Astrocyte (in vitro differentiated cells and primary cell): ENCODE data around the gene CACNA1C. TPM values are rescaled to one million over a fixed set of nuclear protein-coding genes. Genes with fewer than 3 reads are reported as not detected.

Experiments used
- DNase-seq: peaks from one replicate; pipeline ENCODE4 v3.0.0-alpha.2; 2010; ENCODE audit warnings: low read depth
- FAIRE-seq: peaks from 2 replicates; lab custom pipeline; 2011; peaks lifted over from hg19 to GRCh38; lab: Jason Lieb, UNC
- H2AFZ ChIP-seq: 2 replicates; pipeline ENCODE4 v1.6.0; 2012; ENCODE audit warnings: low read depth, low read length, inconsistent platforms
- H3K27ac ChIP-seq: 2 replicates; pipeline ENCODE4 v1.5.1; 2011; ENCODE audit warnings: low read depth, low read length, inconsistent platforms
- H3K27me3 ChIP-seq: 2 replicates; pipeline ENCODE4 v1.6.0; 2011; ENCODE audit warnings: low read length, inconsistent platforms; ENCODE audit not compliant: insufficient read depth
- H3K36me3 ChIP-seq: 2 replicates; pipeline ENCODE4 v1.5.1; 2011; ENCODE audit warnings: low read length, inconsistent platforms; ENCODE audit not compliant: insufficient read depth
- H3K4me1 ChIP-seq: 2 replicates; pipeline ENCODE4 v1.5.1; 2011; ENCODE audit warnings: low read length, inconsistent platforms; ENCODE audit not compliant: insufficient read depth
- H3K4me2 ChIP-seq: 2 replicates; pipeline ENCODE4 v1.6.0; 2012; ENCODE audit warnings: low read length, inconsistent platforms
- H3K4me3 ChIP-seq: 2 replicates; pipeline ENCODE4 v1.5.1; 2011; ENCODE audit warnings: low read depth, mild to moderate bottlenecking, low read length, inconsistent platforms; ENCODE audit not compliant: insufficient read depth
- H3K79me2 ChIP-seq: 2 replicates; pipeline ENCODE4 v1.6.0; 2012; ENCODE audit warnings: mild to moderate bottlenecking, low read length, inconsistent platforms; ENCODE audit not compliant: insufficient read depth
- H3K9ac ChIP-seq: 2 replicates; pipeline ENCODE4 v1.6.0; 2012; ENCODE audit warnings: mild to moderate bottlenecking, low read length, inconsistent platforms
- H3K9me3 ChIP-seq: 2 replicates; pipeline ENCODE4 v1.5.1; 2012; ENCODE audit warnings: low read depth, mild to moderate bottlenecking, low read length, inconsistent platforms; ENCODE audit not compliant: insufficient read depth
- H4K20me1 ChIP-seq: 2 replicates; pipeline ENCODE4 v1.6.0; 2012; ENCODE audit warnings: low read length, inconsistent platforms; ENCODE audit not compliant: insufficient read depth
- H3K27ac Mint-ChIP-seq: one replicate; pipeline ENCODE4 v1.8.0; 2021; ENCODE audit warnings: mild to moderate bottlenecking, mixed read lengths; ENCODE audit not compliant: unreplicated experiment
- H3K27me3 Mint-ChIP-seq: one replicate; pipeline ENCODE4 v1.8.0; 2021; ENCODE audit warnings: low read depth, mixed read lengths; ENCODE audit not compliant: unreplicated experiment
- H3K36me3 Mint-ChIP-seq: one replicate; pipeline ENCODE4 v1.8.0; 2021; ENCODE audit warnings: low read depth, mixed read lengths; ENCODE audit not compliant: unreplicated experiment
- H3K4me1 Mint-ChIP-seq: one replicate; pipeline ENCODE4 v1.8.0; 2021; ENCODE audit warnings: low read depth, mixed read lengths; ENCODE audit not compliant: unreplicated experiment
- H3K4me3 Mint-ChIP-seq: one replicate; pipeline ENCODE4 v1.8.0; 2021; ENCODE audit warnings: mild to moderate bottlenecking, moderate library complexity, mixed read lengths; ENCODE audit not compliant: unreplicated experiment
- H3K9me3 Mint-ChIP-seq: one replicate; pipeline ENCODE4 v1.8.0; 2021; ENCODE audit warnings: mild to moderate bottlenecking, mixed read lengths; ENCODE audit not compliant: unreplicated experiment
- EZH2 ChIP-seq: IDR thresholded peaks from 2 replicates; pipeline ENCODE4 v1.6.1; 2012; ENCODE audit warnings: mild to moderate bottlenecking, low read length, inconsistent platforms; ENCODE audit not compliant: insufficient read depth
- total RNA-seq: library from RNA; stranded (reverse); gene quantifications from 2 replicates; pipeline ENCODE4 v1.2.1, GENCODE V29; 2021
- TF ChIP-seq, protein P1 (sequence below): IDR thresholded peaks from 2 replicates; pipeline ENCODE4 v1.5.1; 2011; ENCODE audit warnings: low read depth, mild to moderate bottlenecking, inconsistent platforms, low read length, moderate library complexity; ENCODE audit not compliant: insufficient read depth

CACNA1C gene
- total RNA-seq, 1 donor from 2014 or later: 2.1 TPM

GRCh38 chr12:2225696-2226095 is 172.9 kb downstream of the CACNA1C start:
- peaks cover 24% of the 10 kb centered on the region for H3K27me3 Mint-ChIP-seq

GRCh38 chr12:2226641-2227040 is 173.9 kb downstream of the CACNA1C start:
- no peaks in the 10 kb centered on the region for H3K79me2 ChIP-seq
- Mint-ChIP-seq H3K27ac (no peak overlapping the region), H3K4me1 (peaks cover 2% of the 10 kb centered on the region), H3K36me3 (no peaks in the 10 kb centered on the region), H3K9me3 (peaks cover 4% of the 10 kb centered on the region), H3K4me3 (no peak overlapping the region), H3K27me3 (peaks cover 17% of the 10 kb centered on the region)
- no peaks in the 10 kb centered on the region for H3K27me3 ChIP-seq
- no peak overlapping the region for H2AFZ ChIP-seq
- no peak overlapping the region for H3K4me2 ChIP-seq
- no peaks in the 10 kb centered on the region for H3K4me1 ChIP-seq
- DNase-seq: peak; percentile 38
- H3K9ac ChIP-seq: no peak overlapping the region
- FAIRE-seq: no peak
- no peak for TF ChIP-seq EZH2
- TF ChIP-seq, protein P1, sequence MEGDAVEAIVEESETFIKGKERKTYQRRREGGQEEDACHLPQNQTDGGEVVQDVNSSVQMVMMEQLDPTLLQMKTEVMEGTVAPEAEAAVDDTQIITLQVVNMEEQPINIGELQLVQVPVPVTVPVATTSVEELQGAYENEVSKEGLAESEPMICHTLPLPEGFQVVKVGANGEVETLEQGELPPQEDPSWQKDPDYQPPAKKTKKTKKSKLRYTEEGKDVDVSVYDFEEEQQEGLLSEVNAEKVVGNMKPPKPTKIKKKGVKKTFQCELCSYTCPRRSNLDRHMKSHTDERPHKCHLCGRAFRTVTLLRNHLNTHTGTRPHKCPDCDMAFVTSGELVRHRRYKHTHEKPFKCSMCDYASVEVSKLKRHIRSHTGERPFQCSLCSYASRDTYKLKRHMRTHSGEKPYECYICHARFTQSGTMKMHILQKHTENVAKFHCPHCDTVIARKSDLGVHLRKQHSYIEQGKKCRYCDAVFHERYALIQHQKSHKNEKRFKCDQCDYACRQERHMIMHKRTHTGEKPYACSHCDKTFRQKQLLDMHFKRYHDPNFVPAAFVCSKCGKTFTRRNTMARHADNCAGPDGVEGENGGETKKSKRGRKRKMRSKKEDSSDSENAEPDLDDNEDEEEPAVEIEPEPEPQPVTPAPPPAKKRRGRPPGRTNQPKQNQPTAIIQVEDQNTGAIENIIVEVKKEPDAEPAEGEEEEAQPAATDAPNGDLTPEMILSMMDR: no peak
- no peak overlapping the region for H3K4me3 ChIP-seq
- no peaks in the 10 kb centered on the region for H4K20me1 ChIP-seq
- H3K36me3 ChIP-seq: no peaks in the 10 kb centered on the region
- H3K27ac ChIP-seq: no peak overlapping the region
- H3K9me3 ChIP-seq: no peaks in the 10 kb centered on the region

More at GRCh38 chr12:2225696-2226095, 172.9 kb downstream of the CACNA1C start:
- Mint-ChIP-seq H3K9me3 (peaks cover 4% of the 10 kb centered on the region), H3K36me3 (peaks cover 1% of the 10 kb centered on the region), H3K27ac (no peak overlapping the region), H3K4me1 (peaks cover 2% of the 10 kb centered on the region), H3K4me3 (no peak overlapping the region)
- DNase-seq (peak; percentile 31), FAIRE-seq (peak; percentile 34)
- no peak overlapping the region for H3K4me2 ChIP-seq
- no peaks in the 10 kb centered on the region for H3K4me1 ChIP-seq
- no peaks in the 10 kb centered on the region for H3K9me3 ChIP-seq
- H3K27ac ChIP-seq: no peak overlapping the region
- TF ChIP-seq, protein P1: no peak
- no peak for TF ChIP-seq EZH2
- H4K20me1 ChIP-seq: no peaks in the 10 kb centered on the region
- no peaks in the 10 kb centered on the region for H3K36me3 ChIP-seq
- no peak overlapping the region for H3K4me3 ChIP-seq
- H3K79me2 ChIP-seq: no peaks in the 10 kb centered on the region
- no peak overlapping the region for H2AFZ ChIP-seq
- H3K27me3 ChIP-seq: no peaks in the 10 kb centered on the region
- H3K9ac ChIP-seq: no peak overlapping the region

- peaks cover 17% of the 10 kb centered on the region for H3K27me3 Mint-ChIP-seq
- no peaks in the 10 kb centered on the region for H3K36me3 ChIP-seq
- no peak for FAIRE-seq
These were observed 174.6 kb downstream of the CACNA1C start for GRCh38 chr12:2227360-2227759.

More at GRCh38 chr12:2227360-2227759, 174.6 kb downstream of the CACNA1C start:
- no peak for TF ChIP-seq EZH2
- TF ChIP-seq, protein P1: no peak
- no peak overlapping the region for H3K4me3 ChIP-seq
- H3K4me1 Mint-ChIP-seq: peaks cover 2% of the 10 kb centered on the region
- no peak overlapping the region for H2AFZ ChIP-seq
- no peaks in the 10 kb centered on the region for H4K20me1 ChIP-seq
- H3K9me3 Mint-ChIP-seq: peaks cover 4% of the 10 kb centered on the region
- H3K79me2 ChIP-seq: no peaks in the 10 kb centered on the region
- DNase-seq: no peak
- H3K4me2 ChIP-seq: no peak overlapping the region
- no peaks in the 10 kb centered on the region for H3K4me1 ChIP-seq
- no peaks in the 10 kb centered on the region for H3K9me3 ChIP-seq
- H3K27ac Mint-ChIP-seq: no peak overlapping the region
- H3K27ac ChIP-seq: no peak overlapping the region
- H3K9ac ChIP-seq: no peak overlapping the region
- no peak overlapping the region for H3K4me3 Mint-ChIP-seq
- no peaks in the 10 kb centered on the region for H3K27me3 ChIP-seq
- H3K36me3 Mint-ChIP-seq: no peaks in the 10 kb centered on the region
